Measurements from ENCODE around the gene HSFX1. TPM values are rescaled to one million over a fixed set of nuclear protein-coding genes. Genes with fewer than 3 reads are reported as not detected.
A peak's percentile ranks its signal among the peaks of the same experiment; 100 is the strongest.

The HSFX1 gene
- total RNA-seq, 1 donor from 2014 or later = 3.4 TPM

DNA sequence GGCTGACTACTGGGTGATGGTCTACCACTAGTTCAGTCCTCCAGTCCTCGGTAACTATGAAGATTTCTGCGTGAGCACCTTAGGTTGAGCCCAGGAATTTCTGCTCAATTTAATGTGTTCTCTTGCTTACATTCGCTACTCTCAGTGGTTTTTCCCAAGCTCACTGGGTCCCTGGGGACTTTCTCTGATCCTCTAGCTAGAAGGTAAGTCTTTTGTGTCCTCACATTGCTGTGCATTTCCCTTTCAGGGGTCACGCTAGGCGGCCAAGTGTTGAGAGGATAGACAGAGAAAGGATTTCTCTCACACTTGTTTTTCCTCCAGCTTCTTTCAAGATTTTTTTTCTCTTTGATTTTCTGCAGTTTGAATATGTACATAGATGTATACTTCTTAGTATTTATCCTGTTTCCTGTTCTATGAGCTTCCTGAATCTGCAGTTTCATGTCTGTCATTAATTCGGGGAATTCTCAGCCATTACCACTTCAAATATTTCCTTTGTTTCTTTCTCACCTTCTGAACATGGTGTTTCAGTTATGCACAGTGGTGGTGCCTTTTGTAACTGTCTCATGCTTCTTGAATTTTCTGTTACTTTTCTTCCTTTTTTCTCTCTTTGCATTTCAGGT, 25.3 kb downstream of the HSFX1 start:
- TF ChIP-seq, protein P1, sequence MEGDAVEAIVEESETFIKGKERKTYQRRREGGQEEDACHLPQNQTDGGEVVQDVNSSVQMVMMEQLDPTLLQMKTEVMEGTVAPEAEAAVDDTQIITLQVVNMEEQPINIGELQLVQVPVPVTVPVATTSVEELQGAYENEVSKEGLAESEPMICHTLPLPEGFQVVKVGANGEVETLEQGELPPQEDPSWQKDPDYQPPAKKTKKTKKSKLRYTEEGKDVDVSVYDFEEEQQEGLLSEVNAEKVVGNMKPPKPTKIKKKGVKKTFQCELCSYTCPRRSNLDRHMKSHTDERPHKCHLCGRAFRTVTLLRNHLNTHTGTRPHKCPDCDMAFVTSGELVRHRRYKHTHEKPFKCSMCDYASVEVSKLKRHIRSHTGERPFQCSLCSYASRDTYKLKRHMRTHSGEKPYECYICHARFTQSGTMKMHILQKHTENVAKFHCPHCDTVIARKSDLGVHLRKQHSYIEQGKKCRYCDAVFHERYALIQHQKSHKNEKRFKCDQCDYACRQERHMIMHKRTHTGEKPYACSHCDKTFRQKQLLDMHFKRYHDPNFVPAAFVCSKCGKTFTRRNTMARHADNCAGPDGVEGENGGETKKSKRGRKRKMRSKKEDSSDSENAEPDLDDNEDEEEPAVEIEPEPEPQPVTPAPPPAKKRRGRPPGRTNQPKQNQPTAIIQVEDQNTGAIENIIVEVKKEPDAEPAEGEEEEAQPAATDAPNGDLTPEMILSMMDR (IDR thresholded peaks at IDR 0.05; ENCODE audit: unreplicated experiment) = no peak
- H3K36me3 Mint-ChIP-seq (ENCODE audit: insufficient read depth) = peaks cover 1% of the 10 kb centered on the region
- peaks cover 34% of the 10 kb centered on the region for H3K9me3 Mint-ChIP-seq (ENCODE audit: low read depth)
- no peak overlapping the region for H3K4me3 Mint-ChIP-seq (ENCODE audit: low read depth)
- H3K27ac Mint-ChIP-seq = peak overlapping the region; percentile 7
- peaks cover 7% of the 10 kb centered on the region for H3K4me1 Mint-ChIP-seq (ENCODE audit: low read depth)
- no peak for DNase-seq (ENCODE audit: low spot score, unreplicated experiment)
- H3K27me3 Mint-ChIP-seq = peaks cover 5% of the 10 kb centered on the region

DNA sequence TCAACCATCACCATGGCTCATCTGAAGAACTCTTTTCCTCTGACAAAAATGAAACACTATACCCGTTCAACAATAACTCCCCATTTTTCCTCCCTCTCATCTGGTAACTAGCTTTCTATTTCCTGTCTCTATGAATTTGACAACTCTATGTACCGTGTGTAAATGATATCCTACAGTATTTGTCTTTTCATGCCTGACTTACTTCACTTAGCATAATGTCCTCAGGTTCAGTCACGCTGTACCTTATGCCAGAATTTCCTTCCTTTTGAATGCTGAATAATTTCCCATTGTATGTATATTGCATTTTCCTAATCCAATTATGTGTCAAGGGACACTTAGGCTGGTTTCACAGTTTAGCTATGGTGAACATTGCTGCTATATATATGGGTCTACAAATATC, 26.1 kb downstream of the HSFX1 start:
- Mint-ChIP-seq H3K9me3 (ENCODE audit: low read depth) (peaks cover 34% of the 10 kb centered on the region), H3K4me1 (ENCODE audit: low read depth) (peaks cover 7% of the 10 kb centered on the region), H3K36me3 (ENCODE audit: insufficient read depth) (peaks cover 1% of the 10 kb centered on the region)

DNA sequence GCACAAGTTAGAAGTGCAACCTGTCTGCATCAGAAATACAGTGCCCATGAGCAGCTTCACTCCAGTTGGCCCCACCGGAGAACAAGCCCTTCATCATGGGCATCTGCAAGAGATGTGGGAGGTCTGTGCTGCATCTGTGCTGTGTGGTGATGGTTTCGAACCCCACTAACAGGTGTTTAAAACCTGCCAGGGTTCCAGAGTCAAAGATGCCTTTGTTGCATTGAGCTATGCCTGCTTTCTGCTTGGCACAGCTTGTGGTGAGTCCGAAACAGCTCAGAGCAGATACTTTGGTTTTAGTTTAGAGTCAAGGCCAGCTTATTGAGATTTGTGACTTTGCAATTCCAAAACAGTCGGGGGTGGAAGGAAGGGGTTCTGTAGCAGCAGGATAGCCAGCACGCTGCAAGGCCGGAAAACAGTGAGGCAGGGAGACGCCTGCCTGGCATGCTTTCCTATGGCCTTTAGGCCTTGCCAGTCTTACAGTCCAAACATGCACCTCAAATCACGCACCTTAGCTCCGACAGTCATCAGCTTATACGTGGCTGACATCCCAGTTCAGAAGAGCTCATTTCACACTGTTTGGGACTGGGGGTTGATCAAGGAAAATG, 29.7 kb downstream of the HSFX1 start:
- H3K27ac Mint-ChIP-seq = no peak overlapping the region
- no peaks in the 10 kb centered on the region for H3K36me3 Mint-ChIP-seq (ENCODE audit: insufficient read depth)
- H3K4me3 Mint-ChIP-seq (ENCODE audit: low read depth) = no peak overlapping the region
- peaks cover 7% of the 10 kb centered on the region for H3K4me1 Mint-ChIP-seq (ENCODE audit: low read depth)
- peaks cover 20% of the 10 kb centered on the region for H3K9me3 Mint-ChIP-seq (ENCODE audit: low read depth)
- TF ChIP-seq, protein P1 (IDR thresholded peaks at IDR 0.05; ENCODE audit: unreplicated experiment) = no peak
- DNase-seq (ENCODE audit: low spot score, unreplicated experiment) = no peak
- H3K27me3 Mint-ChIP-seq = peaks cover 8% of the 10 kb centered on the region

More for the DNA sequence above, 26.1 kb downstream of the HSFX1 start:
- H3K4me3 Mint-ChIP-seq (ENCODE audit: low read depth) = no peak overlapping the region
- H3K27ac Mint-ChIP-seq = no peak overlapping the region
- TF ChIP-seq, protein P1 (IDR thresholded peaks at IDR 0.05; ENCODE audit: unreplicated experiment) = no peak
- no peak for DNase-seq (ENCODE audit: low spot score, unreplicated experiment)
- peaks cover 5% of the 10 kb centered on the region for H3K27me3 Mint-ChIP-seq

- TF ChIP-seq, protein P1 (IDR thresholded peaks at IDR 0.05; ENCODE audit: unreplicated experiment) = no peak
- H3K4me1 Mint-ChIP-seq (ENCODE audit: low read depth) = peaks cover 7% of the 10 kb centered on the region
- peaks cover 8% of the 10 kb centered on the region for H3K27me3 Mint-ChIP-seq
- H3K27ac Mint-ChIP-seq = no peak overlapping the region
- H3K4me3 Mint-ChIP-seq (ENCODE audit: low read depth) = no peak overlapping the region
- peaks cover 20% of the 10 kb centered on the region for H3K9me3 Mint-ChIP-seq (ENCODE audit: low read depth)
- no peak for DNase-seq (ENCODE audit: low spot score, unreplicated experiment)
- no peaks in the 10 kb centered on the region for H3K36me3 Mint-ChIP-seq (ENCODE audit: insufficient read depth)
Observed at GRCh38 chrX:149804102-149804501, 30.2 kb downstream of the HSFX1 start.

GRCh38 chrX:149807747-149808458, 34.0 kb downstream of the HSFX1 start:
- H3K27me3 Mint-ChIP-seq = peaks cover 5% of the 10 kb centered on the region
- no peak overlapping the region for H3K4me3 Mint-ChIP-seq (ENCODE audit: low read depth)
- no peaks in the 10 kb centered on the region for H3K36me3 Mint-ChIP-seq (ENCODE audit: insufficient read depth)
- H3K4me1 Mint-ChIP-seq (ENCODE audit: low read depth) = peaks cover 7% of the 10 kb centered on the region
- TF ChIP-seq, protein P1 (IDR thresholded peaks at IDR 0.05; ENCODE audit: unreplicated experiment) = no peak
- DNase-seq (ENCODE audit: low spot score, unreplicated experiment) = no peak
- H3K9me3 Mint-ChIP-seq (ENCODE audit: low read depth) = peaks cover 9% of the 10 kb centered on the region
- H3K27ac Mint-ChIP-seq = no peak overlapping the region

Data from progenitor cell of endocrine pancreas (in vitro differentiated cells).